Measurements from ENCODE around the gene TPM1.
"Not testable (repeated sequence)": the region's sequence is repeated elsewhere in the genome, so short reads cannot be mapped to it uniquely, and the experiment has no call there.

TPM1 gene

DNA sequence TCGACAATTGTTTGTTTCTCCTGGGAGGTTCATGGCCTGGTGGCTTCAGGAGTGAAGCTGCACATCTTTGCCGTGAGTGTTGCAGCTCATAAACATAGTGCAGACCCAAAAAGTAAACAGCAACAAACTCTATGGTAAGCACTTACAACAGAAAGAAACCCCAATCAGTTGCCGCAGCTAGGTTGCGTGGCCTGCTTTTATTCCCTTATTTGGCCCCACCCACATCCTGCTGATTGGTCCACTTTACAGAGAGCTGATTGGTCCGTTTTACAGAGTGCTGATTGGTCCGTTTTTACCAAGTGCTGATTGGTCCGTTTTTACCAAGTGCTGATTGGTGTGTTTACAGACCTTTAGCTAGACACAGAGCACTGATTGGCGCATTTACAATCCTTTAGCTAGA, 62.8 kb downstream of the TPM1 start:
- DNase-seq, result not testable (repeated sequence)

DNA sequence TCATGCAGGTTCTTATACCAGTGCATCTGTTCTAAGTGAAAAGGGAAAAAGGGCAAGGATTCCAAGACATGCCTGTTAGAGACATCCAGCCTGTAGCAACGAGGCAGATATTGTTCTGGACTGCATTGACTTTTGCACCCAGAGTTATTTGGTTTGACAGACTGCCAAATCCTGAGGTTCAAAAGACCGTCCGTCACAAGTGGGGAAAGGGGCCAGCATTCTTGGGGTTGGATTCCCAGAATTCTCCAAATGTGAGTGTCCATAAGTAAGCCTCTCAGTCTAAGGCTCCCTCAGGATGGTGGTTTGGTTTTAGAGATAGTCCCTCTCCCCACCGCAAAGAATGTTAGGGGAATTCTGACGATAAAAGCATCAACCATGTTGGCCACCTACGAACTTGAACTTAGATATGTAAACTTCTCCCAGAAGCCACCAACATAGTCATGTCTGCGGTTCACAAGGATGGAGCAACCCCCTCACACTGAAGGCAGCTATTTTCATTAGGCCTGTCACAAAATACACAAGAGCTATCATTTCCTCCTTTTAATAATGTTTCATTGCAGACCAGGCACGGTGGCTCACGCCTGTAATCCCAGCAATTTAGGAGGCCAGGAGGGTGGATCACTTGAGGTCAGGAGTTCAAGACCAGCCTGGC, 65.5 kb downstream of the TPM1 start:
- DNase-seq, result no peak

DNA sequence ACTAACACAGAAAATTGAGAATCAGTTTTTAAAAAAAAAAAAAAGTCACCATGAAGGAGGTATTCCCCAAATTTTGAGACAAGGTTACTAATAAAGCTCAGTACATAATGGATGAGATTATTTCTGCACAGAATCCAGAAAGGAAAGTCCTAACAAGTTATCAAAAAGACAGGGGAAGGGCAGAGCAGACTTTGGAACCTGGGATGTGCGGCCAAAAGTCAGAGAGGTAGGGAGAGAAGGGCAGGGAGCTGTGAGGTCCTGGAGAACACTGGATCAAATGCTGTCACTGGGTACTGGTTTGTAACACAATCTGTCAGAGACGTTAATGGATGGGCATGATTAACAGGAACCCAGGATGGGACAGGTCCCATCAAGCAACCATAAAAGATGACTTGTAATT, 67.0 kb downstream of the TPM1 start:
- DNase-seq, result no peak

DNA sequence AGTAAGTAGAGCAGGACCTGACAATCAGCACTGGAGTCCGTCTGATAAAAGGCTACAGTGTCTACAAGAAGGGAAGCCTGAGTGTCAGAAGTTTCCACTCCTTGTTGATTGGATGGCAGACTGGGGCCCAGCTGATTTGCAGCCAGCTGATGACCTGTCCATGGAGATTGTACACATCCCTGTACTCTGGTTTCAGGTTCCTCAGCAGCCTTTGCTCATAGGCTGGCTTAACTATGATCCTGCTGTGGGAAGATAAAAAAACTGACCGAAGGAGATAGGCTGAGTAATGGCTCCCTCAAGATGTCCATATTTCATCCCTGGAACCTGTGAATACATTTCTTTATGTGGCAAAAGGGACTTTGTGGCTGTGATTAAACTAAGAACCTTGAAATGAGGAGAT, 67.4 kb downstream of the TPM1 start:
- DNase-seq, result no peak

DNA sequence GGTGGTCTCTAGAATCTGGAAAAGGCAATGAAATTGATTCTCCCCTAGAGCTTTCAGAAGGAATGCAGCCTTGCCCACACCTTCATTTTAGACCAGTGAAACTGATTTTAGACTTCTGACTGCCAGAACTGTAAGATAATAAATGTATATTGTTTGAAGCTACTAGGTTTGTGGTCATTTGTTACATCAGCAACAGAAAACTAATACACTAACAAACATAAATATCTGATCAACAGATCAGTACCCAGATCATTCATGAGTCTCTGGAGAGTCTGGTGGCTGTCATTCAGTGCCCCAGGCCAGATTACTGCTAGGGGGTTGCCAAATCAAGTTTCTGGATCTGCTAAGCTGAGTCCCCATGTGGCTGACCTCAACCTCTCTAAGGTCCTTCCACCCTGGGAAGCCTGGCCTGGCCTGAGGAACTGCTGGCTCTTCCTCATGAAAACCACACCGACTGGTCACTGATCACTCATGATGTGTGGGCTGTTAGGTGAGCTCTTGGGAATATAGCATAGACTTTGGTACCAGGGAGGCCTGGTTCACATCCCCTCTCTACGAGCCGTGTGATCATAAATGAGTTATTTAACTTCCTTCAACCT, 68.0 kb downstream of the TPM1 start:
- DNase-seq, result no peak

DNA sequence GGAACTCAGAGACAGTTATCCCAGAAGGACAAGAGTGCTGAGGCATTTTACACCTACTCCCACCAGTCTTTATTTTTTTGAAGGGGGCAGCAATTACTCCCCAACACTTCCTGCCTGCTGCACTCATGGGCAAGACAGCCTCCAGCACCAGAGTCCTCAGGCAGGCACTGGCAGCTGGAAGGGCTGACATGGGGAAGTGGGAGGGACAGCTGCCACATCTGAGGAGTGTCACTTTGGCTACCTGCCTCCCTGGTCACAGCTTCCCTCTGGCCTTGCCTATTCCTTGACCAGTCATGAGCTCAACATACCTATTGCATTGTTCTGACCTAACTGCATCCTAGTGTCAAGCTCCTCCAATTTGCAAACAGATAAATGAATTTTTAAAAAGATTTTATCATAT, 68.9 kb downstream of the TPM1 start:
- DNase-seq, result no peak

DNA sequence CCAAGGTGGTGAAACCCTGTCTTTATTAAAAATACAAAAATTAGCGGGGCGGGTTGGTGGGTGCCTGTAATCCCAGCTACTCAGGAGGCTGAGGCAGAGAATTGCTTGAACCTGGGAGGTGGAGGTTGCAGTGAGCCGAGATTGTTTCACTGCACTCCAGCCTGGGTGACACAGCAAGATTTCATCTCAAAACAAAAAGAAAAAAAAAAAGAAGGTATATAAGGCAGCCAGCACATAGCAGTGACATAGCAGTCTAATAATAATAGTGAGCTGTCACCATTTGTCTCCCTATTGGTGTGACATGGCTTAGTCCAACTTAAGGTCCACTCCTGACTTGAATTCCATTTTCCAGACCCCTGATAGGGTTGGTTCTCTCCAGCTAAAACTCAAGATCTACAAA, 70.3 kb downstream of the TPM1 start:
- DNase-seq, result no peak

DNA sequence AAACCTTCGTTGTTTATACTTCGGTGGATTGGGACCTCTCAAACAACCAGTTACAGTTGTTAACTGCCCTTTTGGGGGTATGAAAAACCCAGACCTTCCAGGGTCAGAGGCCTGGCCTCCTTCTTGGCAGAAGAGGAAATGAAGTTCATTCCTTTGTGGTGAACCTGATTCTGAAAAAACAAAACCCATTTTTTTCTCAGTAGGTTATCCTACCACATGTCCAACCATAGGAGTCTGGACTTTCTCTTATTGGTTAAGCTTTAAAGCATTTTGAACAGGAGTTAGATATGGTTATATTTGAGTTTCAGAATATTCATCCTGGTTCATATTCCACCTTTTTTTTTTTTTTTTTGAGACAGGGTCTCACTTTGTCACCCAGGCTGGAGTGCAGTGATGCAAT, 71.9 kb downstream of the TPM1 start:
- no peak for DNase-seq

All from stimulated activated naive CD4-positive, alpha-beta T cell (primary cell).